Vagina (tissue), 2 donors: Measurements from ENCODE around the gene COQ2. TPM values are rescaled to one million over a fixed set of nuclear protein-coding genes. Genes with fewer than 3 reads are reported as not detected.

Source experiments
- DNase-seq, 2 donors: peaks; one replicate each; pipeline ENCODE4 v3.0.0-alpha.2; 2017; ENCODE audit errors: extremely low spot score in 2 of 2
- H3K27ac ChIP-seq: fragments of 200-600 bp; sonication (generic); one replicate; pipeline ENCODE4 v1.5.1; 2019
- H3K27me3 ChIP-seq: fragments of 200-600 bp; sonication (generic); one replicate; pipeline ENCODE4 v1.5.1; 2019
- H3K36me3 ChIP-seq, 2 donors: fragments of 200-600 bp; sonication (generic); one replicate each; pipeline ENCODE4 v1.5.1; 2017 to 2019
- H3K4me1 ChIP-seq: fragments of 200-600 bp; sonication (generic); one replicate; pipeline ENCODE4 v1.5.1; 2019
- H3K4me3 ChIP-seq, 2 donors: fragments of 200-600 bp; sonication (generic); 1 replicate in 1 of 2; 2 replicates in 1 of 2; pipeline ENCODE4 v1.5.1; 2016 to 2019
- H3K9me3 ChIP-seq: fragments of 200-600 bp; sonication (generic); one replicate; pipeline ENCODE4 v1.5.1; 2019
- CTCF ChIP-seq, 3 experiments: fragments of 450-650 bp in 2 of 3; fragments of 200-600 bp in 1 of 3; sonication (generic) in 1 of 3; IDR thresholded peaks; one replicate each; pipeline ENCODE4 v1.5.1; 2017 to 2019; ENCODE audit warnings: antibody characterized with exemption in 3 of 3, mild to moderate bottlenecking in 2 of 3, moderate library complexity in 2 of 3
- POLR2A ChIP-seq, 2 donors: fragments of 450-650 bp; IDR thresholded peaks; one replicate each; pipeline ENCODE4 v1.6.1; 2017; ENCODE audit warnings: antibody characterized with exemption in 2 of 2, mild to moderate bottlenecking in 2 of 2, moderate library complexity in 2 of 2
- POLR2AphosphoS5 ChIP-seq, 2 donors: sonication (generic); formaldehyde crosslinking; IDR thresholded peaks; one replicate each; pipeline ENCODE4 v1.9.0; 2017; ENCODE audit warnings: antibody characterized with exemption in 2 of 2, mild to moderate bottlenecking in 2 of 2, low read depth in 1 of 2; ENCODE audit not compliant: insufficient read depth in 1 of 2
- intact Hi-C: fragments of 100-400 bp; cut with DNase I; formaldehyde crosslinking; loops from one replicate; pipeline ENCODE4 v1.15.1; 2023
- small RNA-seq: library from RNA; depleted of rRNA; stranded (forward); fragments of <200 nt; gene quantifications from one replicate; pipeline ENCODE3, GENCODE V24; 2016
- total RNA-seq: library from RNA; depleted of rRNA; stranded (reverse); fragments of >200 nt; gene quantifications from one replicate; pipeline ENCODE4 v1.2.3, GENCODE V29; 2016

The COQ2 gene
- total RNA-seq, 1 donor from 2014 or later = 4.2 TPM

DNA sequence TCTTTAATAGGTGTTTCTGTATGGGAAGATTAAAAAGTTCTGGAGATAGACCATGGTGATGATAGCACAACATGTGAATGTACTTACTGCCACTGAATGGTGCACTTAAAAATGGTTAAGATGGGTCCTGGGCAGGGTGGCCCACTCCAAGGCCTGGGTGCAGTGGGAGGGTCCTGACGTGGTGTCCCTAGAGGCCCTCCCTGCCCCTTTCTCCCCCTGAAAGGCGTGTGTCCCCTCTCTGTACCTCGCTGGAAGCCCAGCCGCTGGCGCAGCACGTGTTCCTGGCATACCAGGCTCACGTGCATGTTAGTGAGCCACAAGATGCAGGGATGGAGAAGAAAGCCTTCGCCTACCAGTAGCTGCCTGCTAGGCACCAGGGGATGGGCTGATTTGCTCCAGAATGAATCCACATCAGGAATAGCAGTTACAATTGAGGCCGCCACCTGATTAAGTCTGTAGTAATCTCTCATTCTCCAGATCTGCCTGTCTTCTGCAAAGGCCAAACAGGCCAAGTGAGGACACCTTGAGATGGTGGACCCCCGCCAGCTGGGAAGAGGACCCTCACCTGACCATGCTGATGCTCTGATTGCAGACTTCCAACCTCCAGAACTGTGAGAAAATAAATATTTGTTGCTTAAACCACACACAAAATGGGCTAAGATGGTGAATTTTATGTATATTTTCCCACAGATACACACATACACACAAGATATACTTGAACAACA is 67.5 kb downstream of the COQ2 start:
- intact Hi-C loops = no loop called here
- peak in 1 of 2 donors; percentile 70 for DNase-seq
- Histone ChIP-seq H3K36me3 (no peaks in the 10 kb centered on the region), H3K9me3 (no peaks in the 10 kb centered on the region), H3K27ac (no peak overlapping the region), H3K4me1 (peaks cover 16% of the 10 kb centered on the region), H3K4me3 (no peak overlapping the region), H3K27me3 (no peaks in the 10 kb centered on the region)
- no peak for TF ChIP-seq POLR2A (IDR thresholded peaks at IDR 0.05)
- TF ChIP-seq CTCF (IDR thresholded peaks at IDR 0.05) = no peak
- no peak for TF ChIP-seq POLR2AphosphoS5 (IDR thresholded peaks at IDR 0.05; ENCODE audit: insufficient read depth in 1 of 2, low read depth in 1 of 2)

DNA sequence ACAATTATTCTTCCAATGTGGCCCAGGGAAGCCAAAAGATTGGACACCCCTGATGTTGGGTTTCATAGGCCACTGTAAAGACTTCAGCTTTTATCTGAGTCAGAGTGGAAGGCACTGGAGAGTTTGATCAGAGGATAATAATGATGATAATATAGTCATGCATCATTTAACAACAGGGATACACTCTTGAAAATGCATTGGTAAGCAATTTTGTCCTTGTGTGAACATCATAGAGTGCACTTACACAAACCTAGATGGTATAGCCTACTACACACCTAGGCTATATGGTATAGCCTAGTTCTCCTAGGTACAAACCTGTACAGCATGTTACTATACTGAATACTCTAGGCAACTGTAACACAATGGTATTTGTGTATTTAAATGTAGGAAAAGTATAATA is 70.5 kb downstream of the COQ2 start:
- Histone ChIP-seq H3K4me1 (peaks cover 5% of the 10 kb centered on the region), H3K9me3 (no peaks in the 10 kb centered on the region), H3K27me3 (no peaks in the 10 kb centered on the region), H3K4me3 (no peak overlapping the region), H3K36me3 (no peaks in the 10 kb centered on the region), H3K27ac (no peak overlapping the region)
- DNase-seq = no peak
- intact Hi-C loops = no loop called here
- no peak for TF ChIP-seq CTCF (IDR thresholded peaks at IDR 0.05)
- TF ChIP-seq POLR2A (IDR thresholded peaks at IDR 0.05) = no peak
- TF ChIP-seq POLR2AphosphoS5 (IDR thresholded peaks at IDR 0.05; ENCODE audit: insufficient read depth in 1 of 2, low read depth in 1 of 2) = no peak

Small RNA genes within 50 kb of the gene (small RNA-seq; reads per million reads assigned to genes)
- gene AC114781.3 = not detected

Other genes with a start within 250 kb of the COQ2 start
- 18.7 TPM for gene COPS4, start 249.6 kb downstream of the COQ2 start, total RNA-seq
- gene PLAC8, start 170.1 kb downstream of the COQ2 start, total RNA-seq = not detected
- 1.7 TPM for gene HPSE, start 50.0 kb upstream of the COQ2 start, total RNA-seq
- 14.2 TPM for gene HELQ, start 171.0 kb upstream of the COQ2 start, total RNA-seq
- gene MRPS18C, start 171.3 kb upstream of the COQ2 start, total RNA-seq = 15.2 TPM
- gene ABRAXAS1, start 200.3 kb upstream of the COQ2 start, total RNA-seq = 11.5 TPM